HEK293T (cell line): ENCODE measurements around the gene IVL.

Source experiments
- CTBP1 ChIP-seq: fragments of 450-650 bp; IDR thresholded peaks from 2 replicates; pipeline ENCODE4 v1.6.1; 2016; ENCODE audit warnings: borderline replicate concordance
- FOXA1 ChIP-seq: fragments of 450-650 bp; IDR thresholded peaks from 2 replicates; pipeline ENCODE4 v1.6.1; 2016; ENCODE audit warnings: mild to moderate bottlenecking
- FOXM1 ChIP-seq: fragments of 450-650 bp; IDR thresholded peaks from 2 replicates; pipeline ENCODE4 v1.6.1; 2017; ENCODE audit warnings: mild to moderate bottlenecking, borderline replicate concordance
- NFRKB ChIP-seq: fragments of 450-650 bp; IDR thresholded peaks from 2 replicates; pipeline ENCODE4 v1.6.1; 2016; ENCODE audit warnings: mild to moderate bottlenecking, moderate library complexity
- SP1 ChIP-seq: fragments of 450-650 bp; IDR thresholded peaks from 2 replicates; pipeline ENCODE4 v1.6.1; 2017
- TARDBP ChIP-seq: fragments of 450-650 bp; IDR thresholded peaks from 2 replicates; pipeline ENCODE4 v1.6.1; 2016
- ZNF384 ChIP-seq: fragments of 450-650 bp; IDR thresholded peaks from 2 replicates; pipeline ENCODE4 v1.6.1; 2016

GRCh38 chr1:152859696-152860095 lies 48.6 kb upstream of the IVL start, which contains the start of gene LCE7A:
- TF ChIP-seq FOXM1 (no peak), TARDBP (no peak), ZNF384 (no peak), FOXA1 (no peak), NFRKB (no peak), SP1 (no peak), CTBP1 (no peak)
